GM12865 (cell line): ENCODE results near the gene VPS37C.

Experiments
- DNase-seq: peaks from one replicate; pipeline ENCODE4 v3.0.0; 2010; ENCODE audit warnings: low read depth
- H3K4me3 ChIP-seq: 2 replicates; pipeline ENCODE4 v1.5.1; 2011; ENCODE audit warnings: mild to moderate bottlenecking, low read depth, low read length, control low read depth
- TF ChIP-seq, protein P1 (sequence below): IDR thresholded peaks from 2 replicates; pipeline ENCODE4 v1.5.1; 2011; ENCODE audit warnings: low read length, control low read depth, low read depth, inconsistent platforms; ENCODE audit not compliant: insufficient read depth; ENCODE audit errors: missing control alignments

Gene VPS37C

GRCh38 chr11:61125310-61125684 lies 35.9 kb downstream of the VPS37C start:
- TF ChIP-seq, protein P1, sequence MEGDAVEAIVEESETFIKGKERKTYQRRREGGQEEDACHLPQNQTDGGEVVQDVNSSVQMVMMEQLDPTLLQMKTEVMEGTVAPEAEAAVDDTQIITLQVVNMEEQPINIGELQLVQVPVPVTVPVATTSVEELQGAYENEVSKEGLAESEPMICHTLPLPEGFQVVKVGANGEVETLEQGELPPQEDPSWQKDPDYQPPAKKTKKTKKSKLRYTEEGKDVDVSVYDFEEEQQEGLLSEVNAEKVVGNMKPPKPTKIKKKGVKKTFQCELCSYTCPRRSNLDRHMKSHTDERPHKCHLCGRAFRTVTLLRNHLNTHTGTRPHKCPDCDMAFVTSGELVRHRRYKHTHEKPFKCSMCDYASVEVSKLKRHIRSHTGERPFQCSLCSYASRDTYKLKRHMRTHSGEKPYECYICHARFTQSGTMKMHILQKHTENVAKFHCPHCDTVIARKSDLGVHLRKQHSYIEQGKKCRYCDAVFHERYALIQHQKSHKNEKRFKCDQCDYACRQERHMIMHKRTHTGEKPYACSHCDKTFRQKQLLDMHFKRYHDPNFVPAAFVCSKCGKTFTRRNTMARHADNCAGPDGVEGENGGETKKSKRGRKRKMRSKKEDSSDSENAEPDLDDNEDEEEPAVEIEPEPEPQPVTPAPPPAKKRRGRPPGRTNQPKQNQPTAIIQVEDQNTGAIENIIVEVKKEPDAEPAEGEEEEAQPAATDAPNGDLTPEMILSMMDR = no peak
- H3K4me3 ChIP-seq = no peak overlapping the region
- no peak for DNase-seq

DNA sequence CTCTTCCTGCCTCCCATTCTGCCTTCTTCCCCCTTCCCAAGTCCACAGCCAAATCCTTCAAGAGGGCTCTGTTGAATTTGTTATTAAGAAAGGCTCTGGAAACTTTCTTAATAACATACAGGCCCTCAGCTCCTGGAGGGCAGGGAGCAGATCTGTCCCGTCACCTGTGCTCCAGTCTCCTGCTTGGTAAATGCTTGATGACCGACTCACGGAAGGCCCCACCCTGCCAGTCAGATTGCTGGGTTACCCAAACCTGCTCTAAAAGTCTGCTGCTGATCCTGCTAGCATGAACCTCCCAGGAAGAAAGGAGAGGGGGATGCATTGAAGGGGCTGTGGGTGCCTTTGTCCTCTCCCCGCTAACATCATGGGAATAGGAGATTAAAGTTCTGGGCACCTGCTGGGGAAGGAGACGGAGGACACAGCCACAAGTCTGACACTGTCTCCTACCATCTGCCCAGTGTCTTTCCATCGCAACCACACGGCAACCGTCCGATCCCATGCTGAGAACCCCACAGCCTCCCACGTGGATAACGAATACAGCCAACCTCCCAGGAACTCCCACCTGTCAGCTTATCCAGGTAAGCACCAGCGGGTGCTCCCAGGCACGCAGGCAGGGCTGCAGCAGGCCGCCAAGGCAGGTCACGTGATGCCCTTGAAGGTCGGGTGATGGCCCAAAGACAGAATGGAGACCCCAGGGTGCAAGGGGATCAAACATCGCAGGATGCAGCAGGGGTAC lies 36.5 kb downstream of the VPS37C start:
- TF ChIP-seq, protein P1 = no peak
- no peak for DNase-seq
- H3K4me3 ChIP-seq = no peak overlapping the region

GRCh38 chr11:61123775-61124571 lies 37.3 kb downstream of the VPS37C start:
- DNase-seq = no peak
- TF ChIP-seq, protein P1 = no peak
- no peak overlapping the region for H3K4me3 ChIP-seq

DNA sequence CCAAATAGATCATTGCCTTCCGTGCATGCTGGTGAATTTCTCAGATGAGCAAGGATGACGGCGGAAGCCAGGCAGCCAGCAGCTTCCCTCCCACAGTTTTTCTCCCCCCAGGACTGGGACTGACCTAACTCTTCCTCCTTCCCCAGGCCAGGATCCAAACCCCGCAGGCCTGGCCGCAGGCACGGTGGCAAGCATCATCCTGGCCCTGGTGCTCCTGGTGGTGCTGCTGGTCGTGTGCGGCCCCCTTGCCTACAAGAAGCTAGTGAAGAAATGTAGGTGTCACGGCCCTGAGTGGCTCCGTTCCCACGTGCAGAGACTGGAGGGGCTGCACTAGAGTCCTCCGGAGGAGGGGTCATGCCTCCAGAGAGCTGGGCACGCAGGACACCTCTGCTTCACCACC lies 38.5 kb downstream of the VPS37C start:
- H3K4me3 ChIP-seq = no peak overlapping the region
- TF ChIP-seq, protein P1 = no peak
- DNase-seq = no peak

GRCh38 chr11:61121917-61122316 lies 39.3 kb downstream of the VPS37C start:
- TF ChIP-seq, protein P1 = no peak
- no peak overlapping the region for H3K4me3 ChIP-seq
- DNase-seq = no peak

DNA sequence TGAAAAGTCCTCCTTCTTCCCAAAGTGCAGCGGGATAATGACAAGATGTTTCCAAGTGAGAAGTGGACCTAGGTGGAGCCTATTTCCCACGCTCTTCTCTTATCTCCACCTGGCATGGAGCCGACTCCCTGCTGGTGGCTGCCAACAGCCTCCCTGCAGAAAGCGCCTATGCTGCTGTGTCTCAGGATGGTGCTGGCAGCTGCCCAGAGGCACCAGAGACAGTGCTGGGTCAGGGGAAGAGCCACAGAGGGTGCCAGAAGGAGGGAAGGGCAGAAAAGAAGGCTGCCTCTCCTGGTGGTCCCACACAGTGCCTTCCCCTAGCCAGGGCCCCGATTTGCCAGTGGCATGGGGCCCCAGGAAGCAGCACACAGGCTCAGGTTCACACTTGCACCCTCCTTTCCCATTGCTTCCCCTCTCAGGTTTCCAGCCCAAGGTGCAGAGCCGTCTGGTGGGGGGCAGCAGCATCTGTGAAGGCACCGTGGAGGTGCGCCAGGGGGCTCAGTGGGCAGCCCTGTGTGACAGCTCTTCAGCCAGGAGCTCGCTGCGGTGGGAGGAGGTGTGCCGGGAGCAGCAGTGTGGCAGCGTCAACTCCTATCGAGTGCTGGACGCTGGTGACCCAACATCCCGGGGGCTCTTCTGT lies 39.9 kb downstream of the VPS37C start:
- TF ChIP-seq, protein P1 = no peak
- no peak for DNase-seq
- H3K4me3 ChIP-seq = no peak overlapping the region
